Erythroblast (primary cell): Measurements from ENCODE around the gene PNMA6E.

ENCODE experiments used
- GATA1 ChIP-seq: IDR thresholded peaks from 2 replicates; pipeline ENCODE4 v1.6.1; 2011; ENCODE audit warnings: low read depth, mild to moderate bottlenecking, control low read depth, low read length, moderate library complexity
- POLR2A ChIP-seq: IDR thresholded peaks from 2 replicates; pipeline ENCODE4 v1.6.1; 2011; ENCODE audit warnings: mild to moderate bottlenecking, low read length

DNA sequence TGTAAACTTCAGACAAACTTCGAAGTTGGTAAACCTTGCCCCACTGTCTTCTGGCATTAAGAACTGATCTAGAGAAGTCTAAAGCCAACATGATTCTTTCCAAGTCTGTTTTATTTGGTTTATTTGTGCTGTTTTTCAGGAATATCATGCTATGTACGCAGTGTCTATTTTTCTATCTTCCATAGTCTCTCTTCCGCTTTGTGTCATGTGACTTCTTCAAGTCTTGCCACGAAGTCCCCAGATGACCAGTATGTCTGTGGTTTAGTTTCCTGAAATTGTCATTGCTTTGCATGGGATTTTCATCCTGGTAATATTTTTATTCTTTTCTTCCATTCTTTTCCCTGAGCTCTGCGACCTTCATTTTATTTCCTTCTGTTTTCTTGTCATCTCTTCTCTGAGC lies 15.1 kb downstream of the PNMA6E start:
- no peak for TF ChIP-seq POLR2A
- no peak for TF ChIP-seq GATA1
